SK-N-SH (cell line): ENCODE results near the gene CA9. TPM values are rescaled to one million over a fixed set of nuclear protein-coding genes. Genes with fewer than 3 reads are reported as not detected.

Source experiments
- CTCF ChIA-PET: fragments of 300-600, 350-600 bp; formaldehyde crosslinking; extraction: SDS; loops from one replicate; lab custom pipeline; 2021; lab: Yijun Ruan, JAX
- POLR2A ChIA-PET: fragments of 350-600 bp; sonication (Branson Sonifier 250); formaldehyde crosslinking; extraction: SDS; loops from one replicate; lab custom pipeline; 2020; ENCODE audit warnings: antibody characterized with exemption, inconsistent platforms; lab: Yijun Ruan, JAX
- DNase-seq: peaks from one replicate; pipeline ENCODE4 v3.0.0; 2012
- H2AFZ ChIP-seq: fragments of 200-600 bp; sonication (generic); 2 replicates; pipeline ENCODE4 v1.8.1; 2016; ENCODE audit warnings: antibody characterized with exemption, mild to moderate bottlenecking, low read depth
- H3F3A ChIP-seq: fragments of 200-600 bp; sonication (generic); replicated peaks from 2 replicates; pipeline ENCODE3; 2016; ENCODE audit warnings: antibody characterized with exemption, mild to moderate bottlenecking; ENCODE audit not compliant: insufficient read depth
- H3K27ac ChIP-seq, 2 experiments: fragments of 200-500 bp in 1 of 2; fragments of 200-600 bp in 1 of 2; sonication (Bioruptor generic) in 1 of 2; sonication (generic), shearing (Covaris generic) in 1 of 2; 2 replicates each; pipeline versions ENCODE4 v1.5.1 to v1.6.1; 2014 to 2016; ENCODE audit warnings: low read depth in 2 of 2, inconsistent platforms in 1 of 2, low read length in 1 of 2, mild to moderate bottlenecking in 1 of 2, mixed read lengths in 1 of 2
- H3K27me3 ChIP-seq: fragments of 200-600 bp; sonication (generic), shearing (Covaris generic); 2 replicates; pipeline ENCODE4 v1.6.1; 2016; ENCODE audit warnings: mixed run types; ENCODE audit not compliant: insufficient read depth
- H3K36me3 ChIP-seq, 2 experiments: fragments of 200-500 bp in 1 of 2; fragments of 200-600 bp in 1 of 2; sonication (Bioruptor generic) in 1 of 2; sonication (generic) in 1 of 2; replicated peaks in 1 of 2; 2 replicates each; pipeline versions ENCODE3 to v1.5.1; 2014 to 2016; ENCODE audit warnings: low read length in 1 of 2, mild to moderate bottlenecking in 1 of 2; ENCODE audit not compliant: insufficient read depth in 2 of 2, control insufficient read depth in 1 of 2
- H3K4me1 ChIP-seq, 2 experiments: fragments of 200-500 bp in 1 of 2; fragments of 200-600 bp in 1 of 2; sonication (Bioruptor generic) in 1 of 2; sonication (generic), shearing (Covaris generic) in 1 of 2; 2 replicates each; pipeline versions ENCODE4 v1.5.1 to v1.6.1; 2014 to 2016; ENCODE audit warnings: low read depth in 1 of 2, low read length in 1 of 2, mixed run types in 1 of 2; ENCODE audit not compliant: insufficient read depth in 2 of 2, control insufficient read depth in 1 of 2
- H3K4me2 ChIP-seq: fragments of 200-600 bp; sonication (generic), shearing (Covaris generic); 2 replicates; pipeline ENCODE4 v1.6.1; 2017; ENCODE audit warnings: mixed run types
- H3K4me3 ChIP-seq, 2 experiments: fragments of 200-500 bp in 1 of 2; fragments of 200-600 bp in 1 of 2; sonication (Bioruptor generic) in 1 of 2; sonication (generic), shearing (Covaris generic) in 1 of 2; 2 replicates each; pipeline versions ENCODE4 v1.5.1 to v1.8.1; 2014 to 2016; ENCODE audit warnings: low read depth in 2 of 2, inconsistent platforms in 1 of 2, low read length in 1 of 2, mild to moderate bottlenecking in 1 of 2, mixed read lengths in 1 of 2, moderate library complexity in 1 of 2
- H3K79me2 ChIP-seq: fragments of 200-600 bp; sonication (generic); 2 replicates; pipeline ENCODE4 v1.8.1; 2017; ENCODE audit warnings: mild to moderate bottlenecking; ENCODE audit not compliant: insufficient read depth
- H3K9ac ChIP-seq: fragments of 200-600 bp; sonication (generic); 2 replicates; pipeline ENCODE4 v1.6.1; 2017; ENCODE audit warnings: mixed run types
- H3K9me2 ChIP-seq: fragments of 200-600 bp; sonication (generic); 2 replicates; pipeline ENCODE4 v1.6.1; 2017; ENCODE audit warnings: mixed run types
- H3K9me3 ChIP-seq: fragments of 200-600 bp; sonication (generic); 2 replicates; pipeline ENCODE4 v1.6.1; 2017; ENCODE audit warnings: mixed run types, mild to moderate bottlenecking, moderate library complexity
- H4K20me1 ChIP-seq: fragments of 200-600 bp; sonication (generic); 2 replicates; pipeline ENCODE4 v1.6.1; 2017; ENCODE audit warnings: mild to moderate bottlenecking, mixed run types; ENCODE audit not compliant: insufficient read depth
- EP300 ChIP-seq, 2 experiments: IDR thresholded peaks; 2 replicates each; pipeline versions ENCODE4 v1.4.0 to v1.6.1; 2012; ENCODE audit warnings: borderline replicate concordance in 1 of 2, low read depth in 1 of 2, low read length in 1 of 2
- FOXJ3 ChIP-seq: sonication (generic); formaldehyde crosslinking; IDR thresholded peaks from 2 replicates; pipeline ENCODE4 v1.5.1; 2020; ENCODE audit warnings: mild to moderate bottlenecking, missing genetic modification reagents
- FOXM1 ChIP-seq: IDR thresholded peaks from 2 replicates; pipeline ENCODE4 v1.4.0; 2012; ENCODE audit warnings: low read depth, mild to moderate bottlenecking
- GABPA ChIP-seq: IDR thresholded peaks from 2 replicates; pipeline ENCODE4 v1.4.0; 2012; ENCODE audit warnings: low read depth, mild to moderate bottlenecking
- GATA2 ChIP-seq: sonication (generic); formaldehyde crosslinking; IDR thresholded peaks from 2 replicates; pipeline ENCODE4 v1.5.0; 2020; ENCODE audit warnings: mild to moderate bottlenecking, missing genetic modification reagents
- JUND ChIP-seq: IDR thresholded peaks from 2 replicates; pipeline ENCODE4 v1.4.0; 2012
- MEF2A ChIP-seq: IDR thresholded peaks from 2 replicates; pipeline ENCODE4 v1.4.0; 2012; ENCODE audit warnings: low read depth, borderline replicate concordance
- MXI1 ChIP-seq: IDR thresholded peaks from 2 replicates; pipeline ENCODE4 v1.6.1; 2012; ENCODE audit warnings: mild to moderate bottlenecking, low read depth, low read length, improper control_type of control experiment
- NFIC ChIP-seq: IDR thresholded peaks from 2 replicates; pipeline ENCODE4 v1.4.0; 2012; ENCODE audit warnings: borderline replicate concordance
- RAD21 ChIP-seq: IDR thresholded peaks from 2 replicates; pipeline ENCODE4 v1.6.1; 2012; ENCODE audit warnings: mild to moderate bottlenecking, low read length
- REST ChIP-seq: IDR thresholded peaks from 2 replicates; pipeline ENCODE4 v1.6.1; 2012; ENCODE audit warnings: mild to moderate bottlenecking, low read depth, low read length, moderate library complexity
- RXRA ChIP-seq: IDR thresholded peaks from 2 replicates; pipeline ENCODE4 v1.4.0; 2012; ENCODE audit warnings: low read depth, mild to moderate bottlenecking, borderline replicate concordance
- USF2 ChIP-seq: fragments of 150-350 bp; IDR thresholded peaks from 2 replicates; pipeline ENCODE4 v1.6.1; 2017; ENCODE audit warnings: antibody characterized with exemption, low read length, low read depth, borderline replicate concordance
- YY1 ChIP-seq: IDR thresholded peaks from 2 replicates; pipeline ENCODE4 v1.4.0; 2012; ENCODE audit warnings: low read depth, mild to moderate bottlenecking
- WGBS: methylation state at CpG from one replicate; pipeline ENCODE4 v1.1.6; 2017; ENCODE audit warnings: low lambda C conversion rate; 5-methylcytosine and 5-hydroxymethylcytosine counted together
- polyA plus RNA-seq, 3 experiments: library from polyadenylated mRNA; depleted of rRNA; stranded (reverse); fragments of >200 nt; gene quantifications; 2 replicates each; pipeline ENCODE4 v1.2.3, GENCODE V29; 2012
- TF ChIP-seq, protein P1 (sequence below): IDR thresholded peaks from 2 replicates; pipeline ENCODE4 v1.4.0; 2012; ENCODE audit warnings: low read depth, borderline replicate concordance
- TF ChIP-seq, protein P2 (sequence below): IDR thresholded peaks from 2 replicates; pipeline ENCODE4 v1.4.0; 2012; ENCODE audit warnings: low read depth
- TF ChIP-seq, protein P3 (sequence below): fragments of 150-350 bp; IDR thresholded peaks from 2 replicates; pipeline ENCODE4 v1.6.1; 2016; ENCODE audit warnings: mild to moderate bottlenecking, low read depth, low read length

Gene CA9
- polyA plus RNA-seq, 1 of the 3 experiments (the other 2 are of a cell fraction): 1.4 TPM

DNA sequence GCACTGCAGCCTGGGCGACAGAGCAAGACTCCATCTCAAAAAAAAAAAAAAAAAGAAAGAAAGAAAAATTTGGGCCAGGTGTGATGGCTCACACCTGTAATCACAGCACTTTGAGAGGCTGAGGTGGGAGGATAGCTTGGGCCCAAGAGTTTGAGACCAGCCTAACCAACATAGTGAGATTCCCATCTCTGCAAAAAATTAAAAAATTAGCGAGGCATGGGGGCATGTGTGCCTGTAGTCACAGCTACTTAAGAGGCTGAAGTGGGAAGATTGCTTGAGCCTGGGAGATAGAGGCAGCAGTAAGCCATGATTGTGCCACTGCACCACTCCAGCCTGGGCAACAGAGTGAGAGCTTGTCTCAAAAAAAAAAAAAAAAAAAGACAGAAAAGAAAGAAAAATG is 20.1 kb upstream of the CA9 start:
- no peak overlapping the region for H3K9ac ChIP-seq
- 100% methylated on average over 2 of the region's 2 CpGs for WGBS
- peaks cover 5% of the 10 kb centered on the region for H3F3A ChIP-seq
- H3K27me3 ChIP-seq: no peaks in the 10 kb centered on the region
- no peaks in the 10 kb centered on the region for H3K36me3 ChIP-seq
- H3K9me3 ChIP-seq: no peaks in the 10 kb centered on the region
- no peak for DNase-seq
- H3K27ac ChIP-seq: no peak overlapping the region
- no peaks in the 10 kb centered on the region for H3K9me2 ChIP-seq
- H2AFZ ChIP-seq: no peak overlapping the region
- no peaks in the 10 kb centered on the region for H4K20me1 ChIP-seq
- H3K4me1 ChIP-seq: peaks cover 0 to 6% of the 10 kb centered on the region in 2 experiments; a peak in 2 of 4 replicates
- peaks cover 1% of the 10 kb centered on the region; the same call in 1 of the 2 replicates for H3K79me2 ChIP-seq
- ChIA-PET POLR2A (interaction anchor here (0.7 kb wide), 1 partner anchor 11 kb away, joined by 4 read pairs; no protein-coding TSS in a partner anchor), CTCF (no interaction called here)
- TF ChIP-seq GATA2 (no peak), YY1 (no peak), FOXJ3 (CRISPR knock-in tag) (no peak), RAD21 (no peak), NFIC (no peak), JUND (no peak), MEF2A (no peak), USF2 (no peak), GABPA (no peak), MXI1 (no peak), RXRA (no peak), REST (no peak), FOXM1 (no peak), EP300 (IDR thresholded peaks at IDR 0.05; ENCODE audit: borderline replicate concordance in 1 of 2, low read depth in 1 of 2, low read length in 1 of 2) (no peak)
- TF ChIP-seq, protein P1, sequence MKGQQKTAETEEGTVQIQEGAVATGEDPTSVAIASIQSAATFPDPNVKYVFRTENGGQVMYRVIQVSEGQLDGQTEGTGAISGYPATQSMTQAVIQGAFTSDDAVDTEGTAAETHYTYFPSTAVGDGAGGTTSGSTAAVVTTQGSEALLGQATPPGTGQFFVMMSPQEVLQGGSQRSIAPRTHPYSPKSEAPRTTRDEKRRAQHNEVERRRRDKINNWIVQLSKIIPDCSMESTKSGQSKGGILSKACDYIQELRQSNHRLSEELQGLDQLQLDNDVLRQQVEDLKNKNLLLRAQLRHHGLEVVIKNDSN: no peak
- TF ChIP-seq, protein P2, sequence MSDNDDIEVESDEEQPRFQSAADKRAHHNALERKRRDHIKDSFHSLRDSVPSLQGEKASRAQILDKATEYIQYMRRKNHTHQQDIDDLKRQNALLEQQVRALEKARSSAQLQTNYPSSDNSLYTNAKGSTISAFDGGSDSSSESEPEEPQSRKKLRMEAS: no peak
- TF ChIP-seq, protein P3, sequence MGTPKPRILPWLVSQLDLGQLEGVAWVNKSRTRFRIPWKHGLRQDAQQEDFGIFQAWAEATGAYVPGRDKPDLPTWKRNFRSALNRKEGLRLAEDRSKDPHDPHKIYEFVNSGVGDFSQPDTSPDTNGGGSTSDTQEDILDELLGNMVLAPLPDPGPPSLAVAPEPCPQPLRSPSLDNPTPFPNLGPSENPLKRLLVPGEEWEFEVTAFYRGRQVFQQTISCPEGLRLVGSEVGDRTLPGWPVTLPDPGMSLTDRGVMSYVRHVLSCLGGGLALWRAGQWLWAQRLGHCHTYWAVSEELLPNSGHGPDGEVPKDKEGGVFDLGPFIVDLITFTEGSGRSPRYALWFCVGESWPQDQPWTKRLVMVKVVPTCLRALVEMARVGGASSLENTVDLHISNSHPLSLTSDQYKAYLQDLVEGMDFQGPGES: no peak
- H3K4me2 ChIP-seq: no peak overlapping the region
- no peak overlapping the region for H3K4me3 ChIP-seq
